HepG2 (cell line): ENCODE results near the gene APBB2. TPM values are rescaled to one million over a fixed set of nuclear protein-coding genes. Genes with fewer than 3 reads are reported as not detected.

Experiments used
- ESRRA ChIP-seq: sonication (generic); formaldehyde crosslinking; IDR thresholded peaks from 2 replicates; pipeline ENCODE4 v1.5.1; 2020; ENCODE audit warnings: mild to moderate bottlenecking, low read depth, missing genetic modification reagents
- HMG20A ChIP-seq: IDR thresholded peaks from 2 replicates; pipeline ENCODE4 v1.6.1; 2016; ENCODE audit warnings: borderline replicate concordance
- KLF6 ChIP-seq: IDR thresholded peaks from 2 replicates; pipeline ENCODE4 v1.8.0; 2016; ENCODE audit warnings: missing biosample characterization, missing genetic modification reagents
- SALL1 ChIP-seq: sonication (generic); formaldehyde crosslinking; IDR thresholded peaks from 2 replicates; pipeline ENCODE4 v1.8.0; 2022; ENCODE audit warnings: mild to moderate bottlenecking, missing genetic modification reagents
- STAG1 ChIP-seq: sonication (generic); formaldehyde crosslinking; IDR thresholded peaks from 2 replicates; pipeline ENCODE4 v1.4.0; 2020; ENCODE audit warnings: missing genetic modification reagents
- XRCC5 ChIP-seq: fragments of 200-400 bp; formaldehyde crosslinking; optimal IDR thresholded peaks from 2 replicates; pipeline ENCODE3; 2017; ENCODE audit warnings: mild to moderate bottlenecking, low read length
- YEATS2 ChIP-seq: sonication (generic); formaldehyde crosslinking; IDR thresholded peaks from 2 replicates; pipeline ENCODE4 v1.4.0; 2020; ENCODE audit warnings: missing genetic modification reagents, borderline replicate concordance
- polyA plus RNA-seq, 8 experiments: library from polyadenylated mRNA; depleted of rRNA in 3 of 8; stranded (reverse) in 7 of 8; unstranded in 1 of 8; fragments of >200 nt; fragmentation: Illumina TruSeq in 4 of 8; extraction: Trizol in 4 of 8; gene quantifications; 2 replicates each; pipeline versions ENCODE4 v1.2.1 to v1.2.3, GENCODE V29; 2011 to 2016; ENCODE audit warnings: low read depth in 4 of 8, missing spikeins in 1 of 8, mixed read lengths in 1 of 8; ENCODE audit not compliant: insufficient read depth in 1 of 8
- total RNA-seq, 5 experiments: library from RNA; depleted of rRNA; stranded (reverse); fragments of >200 nt; fragmentation: Illumina TruSeq; extraction: Trizol; gene quantifications; 2 replicates each; pipeline ENCODE4 v1.2.3, GENCODE V29; 2016; ENCODE audit warnings: low read depth in 1 of 5
- TF ChIP-seq, protein P1 (sequence below): sonication (generic); formaldehyde crosslinking; IDR thresholded peaks from 2 replicates; pipeline ENCODE4 v1.4.0; 2020; ENCODE audit warnings: missing genetic modification reagents
- TF ChIP-seq, protein P2 (sequence below): sonication (generic); formaldehyde crosslinking; IDR thresholded peaks from 2 replicates; pipeline ENCODE4 v1.4.0; 2020; ENCODE audit warnings: mild to moderate bottlenecking, missing genetic modification reagents, borderline replicate concordance
- TF ChIP-seq, protein P3 (sequence below): IDR thresholded peaks from 2 replicates; pipeline ENCODE4 v1.4.0; 2020; ENCODE audit warnings: mild to moderate bottlenecking, missing genetic modification reagents
- TF ChIP-seq, protein P4 (sequence below): IDR thresholded peaks from 2 replicates; pipeline ENCODE4 v1.6.1; 2012; ENCODE audit warnings: low read length, improper control_type of control experiment
- TF ChIP-seq, protein P5 (sequence below): sonication (generic); formaldehyde crosslinking; IDR thresholded peaks from 2 replicates; pipeline ENCODE4 v1.8.1; 2023; ENCODE audit warnings: mild to moderate bottlenecking, inconsistent platforms, moderate library complexity, missing genetic modification reagents, borderline replicate concordance
- TF ChIP-seq, protein P6 (sequence below): sonication (generic); formaldehyde crosslinking; IDR thresholded peaks from 2 replicates; pipeline ENCODE4 v1.5.0; 2020; ENCODE audit warnings: mild to moderate bottlenecking, missing genetic modification reagents, moderate library complexity

APBB2 gene
- total and polyA plus RNA-seq, 2 of the 13 experiments (the other 11 are each of a cell fraction or from before 2014, with no cell fraction given) = 11.7 to 17.0 TPM

DNA sequence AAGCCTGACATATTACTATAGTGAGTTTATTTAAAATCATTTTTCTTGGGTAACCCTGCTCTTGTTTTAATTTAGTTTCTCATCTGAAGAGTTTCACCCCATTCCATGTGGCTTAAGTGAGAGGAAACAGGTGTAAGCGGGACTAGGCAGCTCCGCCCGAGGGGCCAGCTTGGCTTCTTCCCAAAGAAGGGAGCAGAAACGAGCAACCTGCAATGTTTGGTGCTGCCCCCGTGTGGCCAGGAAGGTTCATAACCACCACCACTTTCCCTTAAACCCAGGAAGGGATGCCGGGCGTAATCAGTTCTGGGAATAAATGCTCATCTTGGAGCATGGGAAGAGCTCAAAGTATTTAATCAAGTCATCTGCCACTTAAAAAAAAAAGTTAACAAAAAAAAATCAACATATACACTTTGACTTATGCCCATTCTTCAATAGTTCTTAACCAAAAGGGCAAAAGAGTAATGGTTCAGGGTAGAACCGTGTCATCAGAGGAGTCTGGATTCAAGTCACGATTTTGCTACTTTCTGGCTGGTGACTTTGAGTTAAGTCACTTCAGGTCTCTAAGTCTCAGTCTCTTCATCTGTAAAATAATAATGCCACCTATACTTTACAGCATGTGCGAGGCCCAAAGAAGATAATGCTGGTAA is 316.7 kb downstream of the APBB2 start (continued):
- TF ChIP-seq, protein P1, sequence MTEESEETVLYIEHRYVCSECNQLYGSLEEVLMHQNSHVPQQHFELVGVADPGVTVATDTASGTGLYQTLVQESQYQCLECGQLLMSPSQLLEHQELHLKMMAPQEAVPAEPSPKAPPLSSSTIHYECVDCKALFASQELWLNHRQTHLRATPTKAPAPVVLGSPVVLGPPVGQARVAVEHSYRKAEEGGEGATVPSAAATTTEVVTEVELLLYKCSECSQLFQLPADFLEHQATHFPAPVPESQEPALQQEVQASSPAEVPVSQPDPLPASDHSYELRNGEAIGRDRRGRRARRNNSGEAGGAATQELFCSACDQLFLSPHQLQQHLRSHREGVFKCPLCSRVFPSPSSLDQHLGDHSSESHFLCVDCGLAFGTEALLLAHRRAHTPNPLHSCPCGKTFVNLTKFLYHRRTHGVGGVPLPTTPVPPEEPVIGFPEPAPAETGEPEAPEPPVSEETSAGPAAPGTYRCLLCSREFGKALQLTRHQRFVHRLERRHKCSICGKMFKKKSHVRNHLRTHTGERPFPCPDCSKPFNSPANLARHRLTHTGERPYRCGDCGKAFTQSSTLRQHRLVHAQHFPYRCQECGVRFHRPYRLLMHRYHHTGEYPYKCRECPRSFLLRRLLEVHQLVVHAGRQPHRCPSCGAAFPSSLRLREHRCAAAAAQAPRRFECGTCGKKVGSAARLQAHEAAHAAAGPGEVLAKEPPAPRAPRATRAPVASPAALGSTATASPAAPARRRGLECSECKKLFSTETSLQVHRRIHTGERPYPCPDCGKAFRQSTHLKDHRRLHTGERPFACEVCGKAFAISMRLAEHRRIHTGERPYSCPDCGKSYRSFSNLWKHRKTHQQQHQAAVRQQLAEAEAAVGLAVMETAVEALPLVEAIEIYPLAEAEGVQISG = peak; percentile 97
- TF ChIP-seq, protein P2, sequence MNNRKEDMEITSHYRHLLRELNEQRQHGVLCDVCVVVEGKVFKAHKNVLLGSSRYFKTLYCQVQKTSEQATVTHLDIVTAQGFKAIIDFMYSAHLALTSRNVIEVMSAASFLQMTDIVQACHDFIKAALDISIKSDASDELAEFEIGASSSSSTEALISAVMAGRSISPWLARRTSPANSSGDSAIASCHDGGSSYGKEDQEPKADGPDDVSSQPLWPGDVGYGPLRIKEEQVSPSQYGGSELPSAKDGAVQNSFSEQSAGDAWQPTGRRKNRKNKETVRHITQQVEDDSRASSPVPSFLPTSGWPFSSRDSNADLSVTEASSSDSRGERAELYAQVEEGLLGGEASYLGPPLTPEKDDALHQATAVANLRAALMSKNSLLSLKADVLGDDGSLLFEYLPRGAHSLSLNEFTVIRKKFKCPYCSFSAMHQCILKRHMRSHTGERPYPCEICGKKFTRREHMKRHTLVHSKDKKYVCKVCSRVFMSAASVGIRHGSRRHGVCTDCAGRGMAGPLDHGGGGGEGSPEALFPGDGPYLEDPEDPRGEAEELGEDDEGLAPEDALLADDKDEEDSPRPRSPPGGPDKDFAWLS (CRISPR knock-in tag) = no peak
- TF ChIP-seq, protein P3, sequence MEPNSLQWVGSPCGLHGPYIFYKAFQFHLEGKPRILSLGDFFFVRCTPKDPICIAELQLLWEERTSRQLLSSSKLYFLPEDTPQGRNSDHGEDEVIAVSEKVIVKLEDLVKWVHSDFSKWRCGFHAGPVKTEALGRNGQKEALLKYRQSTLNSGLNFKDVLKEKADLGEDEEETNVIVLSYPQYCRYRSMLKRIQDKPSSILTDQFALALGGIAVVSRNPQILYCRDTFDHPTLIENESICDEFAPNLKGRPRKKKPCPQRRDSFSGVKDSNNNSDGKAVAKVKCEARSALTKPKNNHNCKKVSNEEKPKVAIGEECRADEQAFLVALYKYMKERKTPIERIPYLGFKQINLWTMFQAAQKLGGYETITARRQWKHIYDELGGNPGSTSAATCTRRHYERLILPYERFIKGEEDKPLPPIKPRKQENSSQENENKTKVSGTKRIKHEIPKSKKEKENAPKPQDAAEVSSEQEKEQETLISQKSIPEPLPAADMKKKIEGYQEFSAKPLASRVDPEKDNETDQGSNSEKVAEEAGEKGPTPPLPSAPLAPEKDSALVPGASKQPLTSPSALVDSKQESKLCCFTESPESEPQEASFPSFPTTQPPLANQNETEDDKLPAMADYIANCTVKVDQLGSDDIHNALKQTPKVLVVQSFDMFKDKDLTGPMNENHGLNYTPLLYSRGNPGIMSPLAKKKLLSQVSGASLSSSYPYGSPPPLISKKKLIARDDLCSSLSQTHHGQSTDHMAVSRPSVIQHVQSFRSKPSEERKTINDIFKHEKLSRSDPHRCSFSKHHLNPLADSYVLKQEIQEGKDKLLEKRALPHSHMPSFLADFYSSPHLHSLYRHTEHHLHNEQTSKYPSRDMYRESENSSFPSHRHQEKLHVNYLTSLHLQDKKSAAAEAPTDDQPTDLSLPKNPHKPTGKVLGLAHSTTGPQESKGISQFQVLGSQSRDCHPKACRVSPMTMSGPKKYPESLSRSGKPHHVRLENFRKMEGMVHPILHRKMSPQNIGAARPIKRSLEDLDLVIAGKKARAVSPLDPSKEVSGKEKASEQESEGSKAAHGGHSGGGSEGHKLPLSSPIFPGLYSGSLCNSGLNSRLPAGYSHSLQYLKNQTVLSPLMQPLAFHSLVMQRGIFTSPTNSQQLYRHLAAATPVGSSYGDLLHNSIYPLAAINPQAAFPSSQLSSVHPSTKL (CRISPR knock-in tag) = 0 out of 2 replicates have a peak, but pooled peaks have one; percentile 9
- TF ChIP-seq YEATS2 (CRISPR knock-in tag) = peak; percentile 44; the same call in 1 of the 2 replicates
- TF ChIP-seq ESRRA (CRISPR knock-in tag) = no peak
- TF ChIP-seq, protein P4, sequence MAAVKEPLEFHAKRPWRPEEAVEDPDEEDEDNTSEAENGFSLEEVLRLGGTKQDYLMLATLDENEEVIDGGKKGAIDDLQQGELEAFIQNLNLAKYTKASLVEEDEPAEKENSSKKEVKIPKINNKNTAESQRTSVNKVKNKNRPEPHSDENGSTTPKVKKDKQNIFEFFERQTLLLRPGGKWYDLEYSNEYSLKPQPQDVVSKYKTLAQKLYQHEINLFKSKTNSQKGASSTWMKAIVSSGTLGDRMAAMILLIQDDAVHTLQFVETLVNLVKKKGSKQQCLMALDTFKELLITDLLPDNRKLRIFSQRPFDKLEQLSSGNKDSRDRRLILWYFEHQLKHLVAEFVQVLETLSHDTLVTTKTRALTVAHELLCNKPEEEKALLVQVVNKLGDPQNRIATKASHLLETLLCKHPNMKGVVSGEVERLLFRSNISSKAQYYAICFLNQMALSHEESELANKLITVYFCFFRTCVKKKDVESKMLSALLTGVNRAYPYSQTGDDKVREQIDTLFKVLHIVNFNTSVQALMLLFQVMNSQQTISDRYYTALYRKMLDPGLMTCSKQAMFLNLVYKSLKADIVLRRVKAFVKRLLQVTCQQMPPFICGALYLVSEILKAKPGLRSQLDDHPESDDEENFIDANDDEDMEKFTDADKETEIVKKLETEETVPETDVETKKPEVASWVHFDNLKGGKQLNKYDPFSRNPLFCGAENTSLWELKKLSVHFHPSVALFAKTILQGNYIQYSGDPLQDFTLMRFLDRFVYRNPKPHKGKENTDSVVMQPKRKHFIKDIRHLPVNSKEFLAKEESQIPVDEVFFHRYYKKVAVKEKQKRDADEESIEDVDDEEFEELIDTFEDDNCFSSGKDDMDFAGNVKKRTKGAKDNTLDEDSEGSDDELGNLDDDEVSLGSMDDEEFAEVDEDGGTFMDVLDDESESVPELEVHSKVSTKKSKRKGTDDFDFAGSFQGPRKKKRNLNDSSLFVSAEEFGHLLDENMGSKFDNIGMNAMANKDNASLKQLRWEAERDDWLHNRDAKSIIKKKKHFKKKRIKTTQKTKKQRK = no peak
- TF ChIP-seq, protein P5, sequence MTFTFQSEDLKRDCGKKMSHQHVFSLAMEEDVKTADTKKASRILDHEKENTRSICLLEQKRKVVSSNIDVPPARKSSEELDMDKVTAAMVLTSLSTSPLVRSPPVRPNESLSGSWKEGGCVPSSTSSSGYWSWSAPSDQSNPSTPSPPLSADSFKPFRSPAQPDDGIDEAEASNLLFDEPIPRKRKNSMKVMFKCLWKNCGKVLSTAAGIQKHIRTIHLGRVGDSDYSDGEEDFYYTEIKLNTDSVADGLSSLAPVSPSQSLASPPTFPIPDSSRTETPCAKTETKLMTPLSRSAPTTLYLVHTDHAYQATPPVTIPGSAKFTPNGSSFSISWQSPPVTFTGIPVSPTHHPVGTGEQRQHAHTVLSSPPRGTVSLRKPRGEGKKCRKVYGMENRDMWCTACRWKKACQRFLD (CRISPR knock-in tag) = no peak
- peak; percentile 79 for TF ChIP-seq XRCC5
- no peak for TF ChIP-seq KLF6 (CRISPR knock-in tag)
- TF ChIP-seq HMG20A (CRISPR knock-in tag) = no peak
- TF ChIP-seq, protein P6, sequence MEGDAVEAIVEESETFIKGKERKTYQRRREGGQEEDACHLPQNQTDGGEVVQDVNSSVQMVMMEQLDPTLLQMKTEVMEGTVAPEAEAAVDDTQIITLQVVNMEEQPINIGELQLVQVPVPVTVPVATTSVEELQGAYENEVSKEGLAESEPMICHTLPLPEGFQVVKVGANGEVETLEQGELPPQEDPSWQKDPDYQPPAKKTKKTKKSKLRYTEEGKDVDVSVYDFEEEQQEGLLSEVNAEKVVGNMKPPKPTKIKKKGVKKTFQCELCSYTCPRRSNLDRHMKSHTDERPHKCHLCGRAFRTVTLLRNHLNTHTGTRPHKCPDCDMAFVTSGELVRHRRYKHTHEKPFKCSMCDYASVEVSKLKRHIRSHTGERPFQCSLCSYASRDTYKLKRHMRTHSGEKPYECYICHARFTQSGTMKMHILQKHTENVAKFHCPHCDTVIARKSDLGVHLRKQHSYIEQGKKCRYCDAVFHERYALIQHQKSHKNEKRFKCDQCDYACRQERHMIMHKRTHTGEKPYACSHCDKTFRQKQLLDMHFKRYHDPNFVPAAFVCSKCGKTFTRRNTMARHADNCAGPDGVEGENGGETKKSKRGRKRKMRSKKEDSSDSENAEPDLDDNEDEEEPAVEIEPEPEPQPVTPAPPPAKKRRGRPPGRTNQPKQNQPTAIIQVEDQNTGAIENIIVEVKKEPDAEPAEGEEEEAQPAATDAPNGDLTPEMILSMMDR (CRISPR knock-in tag) = peak; percentile 82
- peak; percentile 64 for TF ChIP-seq STAG1 (CRISPR knock-in tag)
- TF ChIP-seq SALL1 (CRISPR knock-in tag) = peak; percentile 47; the same call in 1 of the 2 replicates
